ENCODE data around the gene TGFBR2.

The TGFBR2 gene

DNA sequence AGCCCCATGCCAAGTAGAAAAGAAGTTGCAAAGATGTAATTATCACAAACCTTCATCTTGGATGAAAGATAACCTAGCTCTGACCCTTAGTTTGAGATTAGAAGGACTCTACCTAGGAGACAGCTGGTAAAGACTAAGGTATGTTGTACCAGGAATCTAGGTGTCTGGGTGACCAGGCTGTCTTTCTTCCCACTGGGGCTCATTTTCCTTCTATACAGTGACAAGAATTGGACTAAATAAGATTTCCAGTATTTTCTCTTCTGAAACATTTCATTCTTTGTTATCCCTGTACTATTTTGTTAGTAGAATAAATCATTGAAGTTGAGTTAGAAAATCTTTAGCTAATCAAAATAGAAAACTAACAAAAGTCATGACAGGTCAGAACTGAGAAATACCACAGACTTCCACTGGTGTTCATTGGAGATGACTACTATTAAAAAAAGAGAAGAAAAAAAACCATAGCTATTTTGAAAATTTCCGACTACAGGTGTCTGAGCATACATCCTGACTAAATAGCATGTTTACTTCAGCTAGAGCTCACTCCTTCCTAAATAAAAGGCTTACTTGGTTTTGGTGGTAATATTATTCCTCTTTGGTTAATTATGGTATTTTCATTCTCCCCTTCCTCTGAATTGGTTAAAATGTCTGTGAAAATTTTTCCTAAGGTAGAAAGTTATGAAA is 10.1 kb downstream of the TGFBR2 start:
- in situ Hi-C loops (cut with HindIII; ENCODE audit: low sequenced_read_pairs), result no loop called here
- TF ChIP-seq, protein P1, sequence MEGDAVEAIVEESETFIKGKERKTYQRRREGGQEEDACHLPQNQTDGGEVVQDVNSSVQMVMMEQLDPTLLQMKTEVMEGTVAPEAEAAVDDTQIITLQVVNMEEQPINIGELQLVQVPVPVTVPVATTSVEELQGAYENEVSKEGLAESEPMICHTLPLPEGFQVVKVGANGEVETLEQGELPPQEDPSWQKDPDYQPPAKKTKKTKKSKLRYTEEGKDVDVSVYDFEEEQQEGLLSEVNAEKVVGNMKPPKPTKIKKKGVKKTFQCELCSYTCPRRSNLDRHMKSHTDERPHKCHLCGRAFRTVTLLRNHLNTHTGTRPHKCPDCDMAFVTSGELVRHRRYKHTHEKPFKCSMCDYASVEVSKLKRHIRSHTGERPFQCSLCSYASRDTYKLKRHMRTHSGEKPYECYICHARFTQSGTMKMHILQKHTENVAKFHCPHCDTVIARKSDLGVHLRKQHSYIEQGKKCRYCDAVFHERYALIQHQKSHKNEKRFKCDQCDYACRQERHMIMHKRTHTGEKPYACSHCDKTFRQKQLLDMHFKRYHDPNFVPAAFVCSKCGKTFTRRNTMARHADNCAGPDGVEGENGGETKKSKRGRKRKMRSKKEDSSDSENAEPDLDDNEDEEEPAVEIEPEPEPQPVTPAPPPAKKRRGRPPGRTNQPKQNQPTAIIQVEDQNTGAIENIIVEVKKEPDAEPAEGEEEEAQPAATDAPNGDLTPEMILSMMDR (IDR thresholded peaks at IDR 0.05; ENCODE audit: low read depth, low read length), result no peak
- no peak overlapping the region for H3K4me3 ChIP-seq (ENCODE audit: low read depth, low read length)
- DNase-seq (ENCODE audit: low read depth, low spot score), result no peak

DNA sequence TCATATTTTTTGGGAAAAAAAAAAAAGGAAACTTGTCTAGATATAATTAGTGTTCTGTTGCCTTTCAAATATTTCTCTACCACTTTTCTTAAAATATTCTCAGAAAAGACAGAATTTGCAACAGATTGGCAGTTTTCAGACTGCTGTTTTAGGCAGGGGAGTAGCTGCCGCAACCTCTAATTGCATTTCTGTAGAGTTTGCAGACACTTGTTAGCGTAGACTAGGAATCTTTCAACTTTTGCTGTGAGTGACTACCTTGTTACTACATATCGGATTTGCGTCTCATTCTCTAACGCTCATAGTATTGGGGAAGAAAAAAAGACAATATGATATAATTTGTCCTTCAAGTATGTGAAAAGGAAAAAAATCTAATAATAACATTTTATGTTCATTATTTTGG is 10.7 kb downstream of the TGFBR2 start:
- in situ Hi-C loops (cut with HindIII; ENCODE audit: low sequenced_read_pairs), result no loop called here
- H3K4me3 ChIP-seq (ENCODE audit: low read depth, low read length), result no peak overlapping the region
- TF ChIP-seq, protein P1 (IDR thresholded peaks at IDR 0.05; ENCODE audit: low read depth, low read length), result no peak
- DNase-seq (ENCODE audit: low read depth, low spot score), result no peak

DNA sequence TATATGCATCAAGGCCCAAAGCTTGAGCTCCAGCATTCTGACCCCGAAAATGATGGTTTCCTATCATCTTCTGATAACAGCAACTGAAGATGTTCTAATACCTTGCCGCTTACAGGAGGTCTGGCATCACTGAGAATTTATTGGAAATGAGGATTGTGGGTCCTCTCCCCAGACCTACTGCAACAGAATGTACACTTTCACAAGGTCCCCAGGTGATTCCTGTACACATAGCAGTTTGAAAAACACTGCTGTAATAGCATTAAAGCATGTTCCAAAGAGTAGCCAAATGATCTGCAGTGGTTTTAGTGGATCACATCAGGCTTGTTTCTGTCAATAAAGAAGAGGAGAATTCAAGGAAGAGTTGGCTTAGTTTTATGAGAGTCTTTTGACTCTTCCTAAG is 11.3 kb downstream of the TGFBR2 start:
- in situ Hi-C loops (cut with HindIII; ENCODE audit: low sequenced_read_pairs), result no loop called here
- DNase-seq (ENCODE audit: low read depth, low spot score), result no peak
- TF ChIP-seq, protein P1 (IDR thresholded peaks at IDR 0.05; ENCODE audit: low read depth, low read length), result no peak
- no peak overlapping the region for H3K4me3 ChIP-seq (ENCODE audit: low read depth, low read length)

DNA sequence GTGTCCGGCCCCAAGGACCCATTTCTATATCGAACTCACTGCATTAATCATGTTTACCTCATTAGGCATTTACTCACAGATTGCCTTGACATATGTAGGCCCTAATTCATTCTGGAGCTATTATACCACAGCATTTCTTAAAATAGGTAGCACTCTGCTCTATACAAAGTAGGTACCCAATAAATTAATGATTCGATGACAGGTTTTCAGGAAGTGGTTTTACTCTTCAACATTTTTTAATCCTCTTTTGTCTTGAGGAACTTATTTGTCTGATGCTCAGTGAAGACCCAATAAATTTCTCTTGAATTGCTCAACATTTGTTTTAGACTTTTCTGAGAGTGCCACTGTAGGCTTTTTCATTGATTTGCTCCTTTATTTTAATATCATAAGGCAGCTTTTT is 12.1 kb downstream of the TGFBR2 start:
- TF ChIP-seq, protein P1 (IDR thresholded peaks at IDR 0.05; ENCODE audit: low read depth, low read length), result no peak
- H3K4me3 ChIP-seq (ENCODE audit: low read depth, low read length), result no peak overlapping the region
- no peak for DNase-seq (ENCODE audit: low read depth, low spot score)

DNA sequence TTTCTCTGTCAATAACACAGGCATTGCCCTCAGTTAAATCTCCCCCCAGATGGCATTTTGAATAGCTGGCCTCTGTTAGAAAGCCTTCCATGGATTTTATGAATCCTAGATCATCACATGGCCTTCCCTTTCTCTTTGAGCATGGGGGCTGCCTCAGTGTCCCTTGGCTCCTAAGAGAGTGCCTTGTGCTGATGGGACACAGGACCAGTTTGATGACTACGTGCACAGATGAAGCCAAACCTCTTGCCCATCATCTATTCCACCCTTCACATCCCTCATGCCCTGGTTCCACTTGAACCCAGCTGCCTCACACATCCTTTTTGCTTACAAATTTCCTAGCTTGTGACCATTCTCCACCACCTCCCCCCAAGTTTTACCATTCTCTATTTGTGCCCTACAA is 12.9 kb downstream of the TGFBR2 start:
- no peak overlapping the region for H3K4me3 ChIP-seq (ENCODE audit: low read depth, low read length)
- no peak for DNase-seq (ENCODE audit: low read depth, low spot score)
- in situ Hi-C loops (cut with HindIII; ENCODE audit: low sequenced_read_pairs), result no loop called here
- TF ChIP-seq, protein P1 (IDR thresholded peaks at IDR 0.05; ENCODE audit: low read depth, low read length), result no peak

More for the DNA sequence above, 12.1 kb downstream of the TGFBR2 start:
- in situ Hi-C loops (cut with HindIII; ENCODE audit: low sequenced_read_pairs), result no loop called here

DNA sequence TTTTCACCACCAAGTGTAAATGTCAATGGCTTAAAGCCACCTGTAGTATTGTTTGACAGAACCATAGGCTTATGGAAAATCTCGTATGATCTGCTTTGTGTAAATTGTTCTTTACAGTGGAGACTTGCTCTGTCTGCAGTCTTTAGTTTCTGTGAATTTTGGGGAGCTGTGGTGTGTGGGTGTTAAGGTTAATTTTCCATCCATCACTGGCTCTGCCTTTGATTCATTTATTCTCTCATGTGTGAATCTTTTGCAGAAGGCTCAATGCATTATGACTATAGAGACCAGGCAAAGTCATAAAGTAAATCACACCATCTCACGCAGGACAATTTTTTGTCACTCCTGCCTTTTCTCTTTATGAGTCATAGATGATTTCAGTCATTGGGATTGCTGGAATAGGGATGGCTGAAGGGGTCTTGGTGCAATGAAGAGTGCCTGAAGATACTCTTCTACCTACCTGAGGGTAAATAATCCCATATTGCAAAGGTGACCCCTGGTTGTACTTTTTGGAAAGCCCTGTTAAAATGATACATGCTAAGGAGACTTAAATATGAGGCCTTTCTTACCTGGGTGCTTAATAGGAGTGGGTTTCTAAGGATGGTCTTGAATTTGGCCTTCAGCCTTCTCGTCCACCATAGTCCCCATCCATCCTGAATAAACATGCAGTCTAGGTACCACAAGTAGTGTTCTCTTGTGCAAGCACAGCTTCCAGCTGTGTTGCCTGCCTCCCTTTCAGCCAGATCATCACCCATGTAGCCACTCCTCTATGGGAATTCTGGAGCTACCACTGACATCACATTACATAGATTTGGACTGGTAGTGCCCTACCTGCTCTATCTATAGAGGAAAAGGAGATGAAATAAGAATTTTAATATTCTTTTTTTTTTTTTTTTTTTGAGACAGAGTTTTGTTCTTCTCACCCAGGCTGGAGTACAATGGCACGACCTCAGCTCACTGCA is 14.3 kb downstream of the TGFBR2 start:
- in situ Hi-C loops (cut with HindIII; ENCODE audit: low sequenced_read_pairs), result no loop called here
- TF ChIP-seq, protein P1 (IDR thresholded peaks at IDR 0.05; ENCODE audit: low read depth, low read length), result no peak
- H3K4me3 ChIP-seq (ENCODE audit: low read depth, low read length), result no peak overlapping the region
- DNase-seq (ENCODE audit: low read depth, low spot score), result no peak

All from astrocyte of the spinal cord (primary cell).